ENCODE measurements around the gene TMEM131. TPM values are rescaled to one million over a fixed set of nuclear protein-coding genes. Genes with fewer than 3 reads are reported as not detected.

The TMEM131 gene
- total RNA-seq, 1 experiment from 2014 or later, result 21.9 TPM

GRCh38 chr2:97993926-97994325 lies 1.8 kb downstream of the TMEM131 start:
- peaks cover 3% of the 10 kb centered on the region for H3K9me3 Mint-ChIP-seq

GRCh38 chr2:97992836-97993825 lies 2.6 kb downstream of the TMEM131 start:
- Mint-ChIP-seq H3K36me3 (peaks cover 8% of the 10 kb centered on the region), H3K27me3 (ENCODE audit: low read depth) (peaks cover 2% of the 10 kb centered on the region), H3K4me3 (peak overlapping the region; percentile 94), H3K9me3 (peaks cover 11% of the 10 kb centered on the region), H3K4me1 (peaks cover 34% of the 10 kb centered on the region), H3K27ac (no peak overlapping the region)
- CTCF ChIA-PET, result no interaction called here
- POLR2A ChIA-PET, result no interaction called here
- ATAC-seq (no peak), DNase-seq (ENCODE audit: low spot score) (no peak)
- TF ChIP-seq ARID4B (CRISPR knock-in tag; IDR thresholded peaks at IDR 0.05; ENCODE audit: borderline replicate concordance), result no peak
- TF ChIP-seq GTF2I (CRISPR knock-in tag; conservative IDR thresholded peaks at IDR 0.05), result no peak
- no peak for TF ChIP-seq NR2C2 (CRISPR knock-in tag; IDR thresholded peaks at IDR 0.05)
- no peak for TF ChIP-seq ESRRA (CRISPR knock-in tag; IDR thresholded peaks at IDR 0.05; ENCODE audit: borderline replicate concordance)
- TF ChIP-seq ZNF512 (CRISPR knock-in tag; IDR thresholded peaks at IDR 0.05; ENCODE audit: borderline replicate concordance), result no peak
- no peak for TF ChIP-seq TEAD4 (CRISPR knock-in tag; IDR thresholded peaks at IDR 0.05)
- TF ChIP-seq ETV6 (CRISPR knock-in tag; IDR thresholded peaks at IDR 0.05), result no peak
- TF ChIP-seq ZSCAN18 (CRISPR knock-in tag; IDR thresholded peaks at IDR 0.05), result no peak
- no peak for TF ChIP-seq MXD4 (CRISPR knock-in tag; IDR thresholded peaks at IDR 0.05; ENCODE audit: borderline replicate concordance)
- TF ChIP-seq JUN (CRISPR knock-in tag; IDR thresholded peaks at IDR 0.05), result no peak
- no peak for TF ChIP-seq ATF6 (CRISPR knock-in tag; IDR thresholded peaks at IDR 0.05)
- no peak for TF ChIP-seq GRHL2 (CRISPR knock-in tag; IDR thresholded peaks at IDR 0.05; ENCODE audit: insufficient replicate concordance, severe bottlenecking)
- no peak for TF ChIP-seq ZBTB21 (CRISPR knock-in tag; IDR thresholded peaks at IDR 0.05; ENCODE audit: borderline replicate concordance)
- no peak for TF ChIP-seq MAX (CRISPR knock-in tag; IDR thresholded peaks at IDR 0.05)
- no peak for TF ChIP-seq ZNF317 (CRISPR knock-in tag; IDR thresholded peaks at IDR 0.05; ENCODE audit: borderline replicate concordance, low read depth)
- no peak for TF ChIP-seq SOX15 (CRISPR knock-in tag; IDR thresholded peaks at IDR 0.05)
- no peak for TF ChIP-seq HMGXB4 (CRISPR knock-in tag; IDR thresholded peaks at IDR 0.05)
- no peak for TF ChIP-seq ZNF121 (CRISPR knock-in tag; IDR thresholded peaks at IDR 0.05)

More at GRCh38 chr2:97993926-97994325, 1.8 kb downstream of the TMEM131 start:
- Mint-ChIP-seq H3K27ac (no peak overlapping the region), H3K4me3 (peak overlapping the region; percentile 94), H3K4me1 (peaks cover 37% of the 10 kb centered on the region), H3K36me3 (no peaks in the 10 kb centered on the region), H3K27me3 (ENCODE audit: low read depth) (peaks cover 3% of the 10 kb centered on the region; the same call in 1 of the 2 replicates)
- ChIA-PET POLR2A (no interaction called here), CTCF (no interaction called here)
- no peak for ATAC-seq
- TF ChIP-seq CBFB (CRISPR knock-in tag; IDR thresholded peaks at IDR 0.05; ENCODE audit: low read depth) (no peak), FOXK1 (CRISPR knock-in tag; IDR thresholded peaks at IDR 0.05) (no peak), IRF2 (CRISPR knock-in tag; IDR thresholded peaks at IDR 0.05; ENCODE audit: borderline replicate concordance, low read depth) (no peak)
- no peak for DNase-seq (ENCODE audit: low spot score)

Data from WTC11 (cell line).